Medulla oblongata (tissue), 1 donor: ENCODE measurements around the gene IGSF22.
"Not testable (repeated sequence)": the region's sequence is repeated elsewhere in the genome, so short reads cannot be mapped to it uniquely, and the experiment has no call there.

Experiments used
- DNase-seq: peaks from one replicate; pipeline ENCODE4 v3.0.0-alpha.2; 2015; ENCODE audit errors: extremely low spot score

The IGSF22 gene

GRCh38 chr11:18691467-18692140, 34.4 kb downstream of the IGSF22 start:
- not testable (repeated sequence) for DNase-seq

GRCh38 chr11:18684267-18684666, 41.7 kb downstream of the IGSF22 start:
- no peak for DNase-seq

DNA sequence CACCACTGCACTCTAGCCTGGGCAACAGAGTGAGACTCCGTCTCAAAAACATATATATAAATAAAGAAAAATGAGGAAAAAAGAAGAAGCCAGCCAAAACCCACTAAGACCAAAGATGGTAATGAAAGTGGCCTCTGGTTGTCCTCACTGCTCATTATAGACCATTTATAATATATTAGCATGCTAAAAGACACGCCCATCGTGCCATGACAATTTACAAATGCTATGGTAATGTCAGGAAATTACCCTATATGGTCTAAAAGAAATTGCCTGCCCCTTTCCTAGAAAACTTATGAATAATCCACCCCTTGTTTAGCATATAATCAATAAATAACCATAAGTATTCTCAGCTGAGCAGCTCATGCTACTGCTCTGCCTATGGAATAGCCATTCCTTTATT, 43.5 kb downstream of the IGSF22 start:
- DNase-seq: no peak

DNA sequence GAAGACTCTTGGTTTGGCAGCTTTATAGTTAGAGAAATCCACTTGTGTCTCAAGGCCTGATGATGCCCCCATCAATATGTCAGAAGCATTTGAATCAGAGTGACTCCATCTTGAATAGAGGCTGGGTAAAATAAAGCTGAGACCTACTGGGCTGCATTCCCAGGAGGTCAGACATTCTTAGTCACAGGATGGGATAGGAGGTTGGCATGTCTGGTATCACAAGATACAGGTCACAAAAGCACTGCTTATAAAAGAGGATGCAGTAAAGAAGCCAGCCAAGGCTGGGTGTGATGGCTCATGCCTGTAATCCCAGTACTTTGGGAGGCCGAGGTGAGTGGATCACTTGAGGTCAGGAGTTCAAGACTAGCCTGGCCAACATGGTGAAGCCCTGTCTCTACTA, 44.0 kb downstream of the IGSF22 start:
- not testable (repeated sequence) for DNase-seq

GRCh38 chr11:18677560-18677959, 48.4 kb downstream of the IGSF22 start:
- no peak for DNase-seq

- DNase-seq: no peak
These were observed 49.2 kb downstream of the IGSF22 start for GRCh38 chr11:18676803-18677202.

DNA sequence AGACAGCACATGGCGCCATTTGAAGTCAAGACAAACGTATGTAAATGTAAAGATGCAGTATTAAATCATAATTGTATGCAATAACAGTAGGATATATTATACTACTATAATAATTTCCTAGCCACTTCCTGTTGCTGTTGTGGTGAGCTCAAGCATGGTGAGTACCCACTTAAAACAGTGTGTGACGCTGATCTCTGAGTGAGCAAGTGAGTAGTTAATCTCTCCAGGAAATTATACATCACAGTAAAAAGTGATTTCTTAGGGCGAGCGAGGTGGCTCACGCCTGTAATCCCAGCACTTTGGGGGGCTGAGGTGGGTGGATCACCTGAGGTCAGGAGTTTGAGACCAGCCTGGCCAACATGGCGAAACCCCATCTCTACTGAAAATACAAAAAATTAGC, 53.8 kb downstream of the IGSF22 start:
- DNase-seq: not testable (repeated sequence)

GRCh38 chr11:18671246-18671645, 54.7 kb downstream of the IGSF22 start:
- DNase-seq: no peak

DNA sequence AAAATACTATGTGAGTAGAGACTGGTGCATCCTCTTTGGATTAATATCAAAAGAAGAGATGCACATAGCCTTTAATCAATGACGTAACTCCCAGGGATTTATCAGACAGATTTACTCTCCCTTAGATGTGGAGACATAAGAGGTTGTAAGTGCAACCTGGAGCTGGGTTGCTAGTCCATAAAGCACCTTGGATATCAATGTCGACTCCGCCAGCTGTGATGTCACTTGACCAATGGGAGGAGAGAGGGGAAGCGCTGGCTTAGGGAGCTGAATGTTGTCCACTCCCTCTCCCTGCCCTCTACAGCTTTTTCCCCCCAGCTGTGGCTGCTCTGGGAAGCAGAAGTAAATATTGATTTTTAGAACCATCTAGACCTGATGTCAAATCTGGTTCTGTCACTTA, 56.3 kb downstream of the IGSF22 start:
- DNase-seq: no peak

GRCh38 chr11:18669219-18669596, 56.8 kb downstream of the IGSF22 start:
- no peak for DNase-seq

GRCh38 chr11:18668131-18668530, 57.9 kb downstream of the IGSF22 start:
- no peak for DNase-seq

DNA sequence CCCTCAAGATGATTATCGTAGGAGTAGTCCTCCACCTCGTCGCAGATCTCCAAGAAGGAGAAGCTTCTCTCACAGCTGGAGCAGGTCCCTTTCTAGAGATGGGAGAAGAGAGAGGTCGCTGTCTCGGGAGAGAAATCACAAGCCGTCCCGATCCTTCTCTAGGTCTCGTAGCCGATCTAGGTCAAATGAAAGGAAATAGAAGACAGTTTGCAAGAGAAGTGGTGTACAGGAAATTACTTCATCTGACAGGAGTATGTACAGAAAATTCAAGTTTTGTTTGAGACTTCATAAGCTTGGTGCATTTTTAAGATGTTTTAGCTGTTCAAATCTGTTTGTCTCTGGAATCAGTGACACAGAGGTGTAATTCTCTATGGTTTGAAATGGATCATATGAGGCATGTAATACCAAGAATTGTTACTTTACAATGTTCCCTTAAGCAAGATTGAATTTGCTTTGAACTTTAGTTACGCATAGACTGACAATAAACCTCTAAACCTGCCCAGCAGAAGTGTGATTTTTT, 60.6 kb downstream of the IGSF22 start:
- not testable (repeated sequence) for DNase-seq

DNA sequence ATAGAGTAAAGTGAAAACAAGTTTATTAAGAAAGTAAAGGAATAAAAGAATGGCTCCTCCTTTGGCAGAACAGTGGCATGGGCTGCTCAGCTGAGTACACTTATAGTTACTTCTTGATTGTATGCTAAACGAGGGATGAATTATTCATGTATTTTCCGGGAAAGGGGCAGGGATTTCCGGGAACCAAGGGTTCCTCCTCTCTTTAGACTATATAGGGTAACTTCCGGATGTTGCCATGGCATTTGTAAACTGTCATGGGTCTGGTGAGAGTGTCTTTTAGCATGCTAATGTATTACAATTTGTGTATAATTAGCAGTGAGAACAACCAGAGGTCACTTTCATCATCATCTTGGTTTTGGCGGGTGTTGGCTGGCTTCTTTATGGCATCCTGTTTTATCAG, 68.3 kb downstream of the IGSF22 start:
- no peak for DNase-seq
